NCI-H446 treated with DMSO at 0.1 percent for 48 hours (cell line): ENCODE data around the gene ERICH6.

ENCODE experiments used
- DNase-seq: peaks from one replicate; lab custom pipeline; 2025; lab: John Stamatoyannopoulos, UW

The ERICH6 gene

GRCh38 chr3:150703756-150704344 lies at the start of gene ERICH6:
ERICH6 (minus strand) TSS chr3:150703920; CDS start chr3:150703898, 22 bp downstream.
- DNase-seq = peak; percentile 80

- DNase-seq = no peak
Observed at GRCh38 chr3:150751781-150752263, 48.1 kb upstream of the ERICH6 start.

- DNase-seq = no peak
Observed at GRCh38 chr3:150749255-150749654, 45.5 kb upstream of the ERICH6 start.

- DNase-seq = no peak
Observed at GRCh38 chr3:150748684-150749047, 44.9 kb upstream of the ERICH6 start.

- no peak for DNase-seq
Observed at GRCh38 chr3:150747886-150748683, 44.4 kb upstream of the ERICH6 start.

GRCh38 chr3:150746791-150747590 lies 43.3 kb upstream of the ERICH6 start:
- no peak for DNase-seq

- no peak for DNase-seq
Observed at GRCh38 chr3:150745832-150746231, 42.1 kb upstream of the ERICH6 start.

- DNase-seq = no peak
Observed at GRCh38 chr3:150744919-150745211, 41.1 kb upstream of the ERICH6 start.

- no peak for DNase-seq
Observed at GRCh38 chr3:150744041-150744918, 40.6 kb upstream of the ERICH6 start.

GRCh38 chr3:150743508-150743907 lies 39.8 kb upstream of the ERICH6 start:
- no peak for DNase-seq

- DNase-seq = no peak
Observed at GRCh38 chr3:150742679-150743078, 39.0 kb upstream of the ERICH6 start.

- no peak for DNase-seq
Observed at GRCh38 chr3:150742141-150742523, 38.4 kb upstream of the ERICH6 start.

GRCh38 chr3:150741497-150742140 lies 37.9 kb upstream of the ERICH6 start:
- DNase-seq = no peak

- DNase-seq = no peak
Observed at GRCh38 chr3:150740733-150741496, 37.2 kb upstream of the ERICH6 start.

GRCh38 chr3:150739877-150740645 lies 36.3 kb upstream of the ERICH6 start:
- no peak for DNase-seq

- DNase-seq = no peak
Observed at GRCh38 chr3:150739200-150739863, 35.6 kb upstream of the ERICH6 start.

GRCh38 chr3:150738688-150739087 lies 35.0 kb upstream of the ERICH6 start:
- no peak for DNase-seq

GRCh38 chr3:150737874-150738679 lies 34.4 kb upstream of the ERICH6 start:
- DNase-seq = no peak
